Spinal cord (tissue), 10 donors: ENCODE data around the gene ZNF705A. TPM values are rescaled to one million over a fixed set of nuclear protein-coding genes. Genes with fewer than 3 reads are reported as not detected.
"Not testable (repeated sequence)": the region's sequence is repeated elsewhere in the genome, so short reads cannot be mapped to it uniquely, and the experiment has no call there.

ENCODE experiments used
- DNase-seq, 6 donors: peaks; one replicate each; pipeline versions ENCODE4 v3.0.0 to v3.0.0-alpha.2; 2013 to 2015; ENCODE audit warnings: low spot score in 6 of 6, low read depth in 4 of 6
- H3K27ac ChIP-seq: one replicate; pipeline ENCODE4 v1.5.1; 2013; ENCODE audit warnings: low read depth, low read length, control low read depth
- H3K27me3 ChIP-seq: one replicate; pipeline ENCODE4 v1.6.1; 2013; ENCODE audit warnings: low read length; ENCODE audit not compliant: control insufficient read depth, insufficient read depth
- H3K36me3 ChIP-seq: one replicate; pipeline ENCODE4 v1.6.1; 2013; ENCODE audit warnings: low read length; ENCODE audit not compliant: control insufficient read depth, insufficient read depth
- H3K4me1 ChIP-seq: one replicate; pipeline ENCODE4 v1.6.1; 2013; ENCODE audit warnings: low read length; ENCODE audit not compliant: control insufficient read depth, insufficient read depth
- H3K4me3 ChIP-seq: one replicate; pipeline ENCODE4 v1.5.1; 2013; ENCODE audit warnings: low read depth, low read length, control low read depth
- H3K9me3 ChIP-seq: one replicate; pipeline ENCODE4 v1.6.1; 2013; ENCODE audit warnings: low read length; ENCODE audit not compliant: control insufficient read depth, insufficient read depth
- WGBS: methylation state at CpG from one replicate; pipeline ENCODE4 v1.1.5; 2013; ENCODE audit warnings: missing lambda C conversion rate; ENCODE audit not compliant: insufficient coverage; 5-methylcytosine and 5-hydroxymethylcytosine counted together
- long read RNA-seq, 4 donors: transcript quantifications; one replicate each; lab custom pipeline, GENCODE V29; 2026
- polyA plus RNA-seq, 2 donors: library from polyadenylated mRNA; unstranded; fragments of 120-200 nt; gene quantifications; one replicate each; pipeline ENCODE4 v1.2.1, GENCODE V29; 2013; ENCODE audit not compliant: insufficient read length in 2 of 2
- total RNA-seq, 2 donors: library from RNA; depleted of rRNA in 1 of 2; stranded (reverse); fragments of 120-200 nt in 1 of 2; fragments of >200 nt in 1 of 2; gene quantifications; one replicate each; pipeline versions ENCODE4 v1.2.3 to v1.2.4, GENCODE V29; 2013 to 2014
- donor health status: healthy.

ZNF705A gene
- total RNA-seq (not detected), polyA plus RNA-seq (under 1 TPM in 1 of 2 donors, not detected in 1; 0.06 TPM)
- long read RNA-seq, donor 1: 0 reads
- long read RNA-seq, donor 2: 0 reads
- long read RNA-seq, donor 3: 0 reads
- long read RNA-seq, donor 4: 0 reads

GRCh38 chr12:8156845-8157244 lies at the start of gene ZNF705A:
ZNF705A (plus strand) TSS chr12:8157015; CDS start chr12:8172626, 15,611 bp downstream.
- Histone ChIP-seq H3K4me3 (no peak within 1 kb of the TSS), H3K4me1 (no peaks in the 10 kb centered on the region), H3K27ac (no peak within 1 kb of the TSS), H3K36me3 (no peaks in the 10 kb centered on the region), H3K9me3 (no peaks in the 10 kb centered on the region), H3K27me3 (no peaks in the 10 kb centered on the region)
- 100% methylated on average over 1 of the region's 3 CpGs for WGBS
- peak in 1 of 6 donors; percentile 15 for DNase-seq

- peak; percentile 58 to 95 (median 76) for DNase-seq
- Histone ChIP-seq H3K36me3 (no peaks in the 10 kb centered on the region), H3K27me3 (no peaks in the 10 kb centered on the region), H3K4me1 (no peaks in the 10 kb centered on the region), H3K9me3 (no peaks in the 10 kb centered on the region), H3K4me3 (no peak overlapping the region), H3K27ac (no peak overlapping the region)
- 14% methylated on average over 1 of the region's 3 CpGs for WGBS
Observed at GRCh38 chr12:8108808-8109398, 47.9 kb upstream of the ZNF705A start.

- H3K27me3 ChIP-seq, H3K27ac ChIP-seq, H3K36me3 ChIP-seq, H3K4me1 ChIP-seq, H3K9me3 ChIP-seq, DNase-seq, H3K4me3 ChIP-seq: not testable (repeated sequence)
- no CpG with 5 or more reads among the region's 4 CpGs for WGBS
Observed at GRCh38 chr12:8113117-8113516, 43.7 kb upstream of the ZNF705A start.

GRCh38 chr12:8120072-8120713 lies 36.6 kb upstream of the ZNF705A start:
- WGBS: 86% methylated on average over 2 of the region's 4 CpGs
- H3K27me3 ChIP-seq: no peaks in the 10 kb centered on the region
- H3K9me3 ChIP-seq: no peaks in the 10 kb centered on the region
- DNase-seq: no peak
- H3K4me1 ChIP-seq: no peaks in the 10 kb centered on the region
- no peaks in the 10 kb centered on the region for H3K36me3 ChIP-seq
- H3K27ac ChIP-seq: no peak overlapping the region
- H3K4me3 ChIP-seq: no peak overlapping the region

GRCh38 chr12:8123124-8123912 lies 33.5 kb upstream of the ZNF705A start, which contains the start of gene CLEC4A:
CLEC4A (plus strand) TSS chr12:8123617; CDS start chr12:8123879, 262 bp downstream.
- Histone ChIP-seq H3K4me3 (no peak within 1 kb of the TSS), H3K27ac (no peak within 1 kb of the TSS), H3K9me3 (no peaks in the 10 kb centered on the region), H3K36me3 (no peaks in the 10 kb centered on the region), H3K4me1 (no peaks in the 10 kb centered on the region), H3K27me3 (no peaks in the 10 kb centered on the region)
- DNase-seq: no peak
- 95% methylated on average over 3 of the region's 5 CpGs for WGBS

- no peaks in the 10 kb centered on the region for H3K27me3 ChIP-seq
- no peaks in the 10 kb centered on the region for H3K36me3 ChIP-seq
- no peaks in the 10 kb centered on the region for H3K9me3 ChIP-seq
- H3K4me3 ChIP-seq: no peak overlapping the region
- 65% methylated on average over 4 of the region's 4 CpGs for WGBS
- no peak for DNase-seq
- H3K4me1 ChIP-seq: no peaks in the 10 kb centered on the region
- no peak overlapping the region for H3K27ac ChIP-seq
Observed at GRCh38 chr12:8127138-8127537, 29.7 kb upstream of the ZNF705A start.

- not testable (repeated sequence) for H3K4me1 ChIP-seq, H3K4me3 ChIP-seq, DNase-seq, H3K9me3 ChIP-seq, H3K36me3 ChIP-seq, H3K27me3 ChIP-seq, H3K27ac ChIP-seq
- 90% methylated on average over 16 of the region's 18 CpGs for WGBS
Observed at GRCh38 chr12:8133636-8134397, 23.0 kb upstream of the ZNF705A start.

GRCh38 chr12:8134398-8134930 lies 22.4 kb upstream of the ZNF705A start:
- not testable (repeated sequence) for DNase-seq, H3K4me3 ChIP-seq, H3K36me3 ChIP-seq, H3K4me1 ChIP-seq, H3K27ac ChIP-seq, H3K27me3 ChIP-seq, H3K9me3 ChIP-seq
- 93% methylated on average over 20 of the region's 23 CpGs for WGBS

GRCh38 chr12:8141647-8142046 lies 15.2 kb upstream of the ZNF705A start:
- not testable (repeated sequence) for H3K4me3 ChIP-seq, H3K27ac ChIP-seq, DNase-seq, H3K9me3 ChIP-seq, H3K36me3 ChIP-seq, H3K27me3 ChIP-seq
- H3K4me1 ChIP-seq: peaks cover 12% of the 10 kb centered on the region
- 82% methylated on average over 3 of the region's 8 CpGs for WGBS
